ENCODE data around the gene CYP2C19.

- TF ChIP-seq CTCF (IDR thresholded peaks at IDR 0.05) (no peak), POLR2A (IDR thresholded peaks at IDR 0.05) (no peak)
Observed at GRCh38 chr10:94902570-94902969, 140.1 kb downstream of the CYP2C19 start.

All from heart left ventricle (tissue), 13 donors.